ENCODE data around the gene RAP1GDS1.

GRCh38 chr4:98352940-98353339 is 91.8 kb downstream of the RAP1GDS1 start:
- TF ChIP-seq TAF1 (IDR thresholded peaks at IDR 0.05; ENCODE audit: borderline replicate concordance, low read depth, low read length) (no peak), POLR2A (IDR thresholded peaks at IDR 0.05; ENCODE audit: low read depth, low read length) (no peak), POLR2AphosphoS5 (IDR thresholded peaks at IDR 0.05; ENCODE audit: low read depth, low read length) (no peak)

Data from GM12892 (cell line).